ENCODE data around the gene CPAMD8.

CPAMD8 gene

GRCh38 chr19:16922592-16922934 lies 104.0 kb downstream of the CPAMD8 start:
- TF ChIP-seq Cebpa-rat (IDR thresholded peaks at IDR 0.05), result no peak
- no peak overlapping the region for H3K4me2 ChIP-seq

GRCh38 chr19:16921766-16922591 lies 104.6 kb downstream of the CPAMD8 start:
- TF ChIP-seq Cebpa-rat (IDR thresholded peaks at IDR 0.05), result no peak
- Histone ChIP-seq H4K20me1 (no peaks in the 10 kb centered on the region), H3K4me2 (no peak overlapping the region), H3K4me1 (no peaks in the 10 kb centered on the region), H3K4me3 (no peak overlapping the region), H3K9ac (no peak overlapping the region), H3K27me3 (no peaks in the 10 kb centered on the region), H3K36me3 (peaks cover 0 to 62% (median 0%) of the 10 kb centered on the region in 11 experiments; a peak in 9 of 22 replicates), H3K9me3 (replicated peaks in 1 of 11) (peaks cover 29 to 43% (median 32%) of the 10 kb centered on the region in 11 experiments), H3K27ac (no peak overlapping the region; a peak in 1 of 22 replicates)

More at GRCh38 chr19:16922592-16922934, 104.0 kb downstream of the CPAMD8 start:
- H3K4me3 ChIP-seq, result no peak overlapping the region
- no peak overlapping the region; a peak in 1 of 22 replicates for H3K27ac ChIP-seq
- no peaks in the 10 kb centered on the region for H3K4me1 ChIP-seq
- H3K36me3 ChIP-seq, result peaks cover 0 to 68% (median under 1%) of the 10 kb centered on the region in 11 experiments; a peak in 10 of 22 replicates
- peaks cover 34 to 49% (median 37%) of the 10 kb centered on the region in 11 experiments for H3K9me3 ChIP-seq (replicated peaks in 1 of 11)
- no peak overlapping the region for H3K9ac ChIP-seq
- no peaks in the 10 kb centered on the region for H3K27me3 ChIP-seq
- H4K20me1 ChIP-seq, result no peaks in the 10 kb centered on the region

GRCh38 chr19:16920816-16921529 lies 105.6 kb downstream of the CPAMD8 start:
- H3K9ac ChIP-seq, result no peak overlapping the region
- H3K36me3 ChIP-seq, result peaks cover 0 to 57% (median 0%) of the 10 kb centered on the region in 11 experiments; a peak in 9 of 22 replicates
- H4K20me1 ChIP-seq, result no peaks in the 10 kb centered on the region
- no peak for TF ChIP-seq Cebpa-rat (IDR thresholded peaks at IDR 0.05)
- peaks cover 0 to 1% (median 0%) of the 10 kb centered on the region in 10 experiments; a peak in 2 of 20 replicates for H3K4me1 ChIP-seq
- no peak overlapping the region for H3K4me2 ChIP-seq
- H3K27me3 ChIP-seq, result no peaks in the 10 kb centered on the region
- H3K4me3 ChIP-seq, result no peak overlapping the region
- H3K9me3 ChIP-seq (replicated peaks in 1 of 11), result peaks cover 18 to 33% (median 22%) of the 10 kb centered on the region in 11 experiments
- H3K27ac ChIP-seq, result no peak overlapping the region

GRCh38 chr19:16919496-16919895 lies 107.1 kb downstream of the CPAMD8 start:
- Histone ChIP-seq H3K9me3 (replicated peaks in 1 of 11) (peaks cover 17 to 29% (median 23%) of the 10 kb centered on the region in 11 experiments), H3K36me3 (peaks cover 0 to 55% (median 0%) of the 10 kb centered on the region in 11 experiments; a peak in 9 of 22 replicates), H3K27me3 (no peaks in the 10 kb centered on the region), H3K9ac (no peak overlapping the region), H3K4me2 (no peak overlapping the region), H3K4me1 (peaks cover 0 to 9% (median 0%) of the 10 kb centered on the region in 10 experiments; a peak in 4 of 20 replicates), H3K4me3 (no peak overlapping the region), H4K20me1 (no peaks in the 10 kb centered on the region), H3K27ac (no peak overlapping the region)
- TF ChIP-seq Cebpa-rat (IDR thresholded peaks at IDR 0.05), result no peak

GRCh38 chr19:16917401-16917800 lies 109.2 kb downstream of the CPAMD8 start:
- peaks cover 0 to 59% (median 15%) of the 10 kb centered on the region in 11 experiments; a peak in 18 of 22 replicates for H3K36me3 ChIP-seq
- H3K27ac ChIP-seq, result no peak overlapping the region
- H4K20me1 ChIP-seq, result no peaks in the 10 kb centered on the region
- no peak overlapping the region for H3K4me2 ChIP-seq
- H3K9me3 ChIP-seq (replicated peaks in 1 of 11), result peaks cover 38 to 49% (median 43%) of the 10 kb centered on the region in 11 experiments
- H3K4me3 ChIP-seq, result no peak overlapping the region
- H3K9ac ChIP-seq, result no peak overlapping the region
- peaks cover 0 to 9% (median 0%) of the 10 kb centered on the region in 10 experiments; a peak in 4 of 20 replicates for H3K4me1 ChIP-seq
- TF ChIP-seq Cebpa-rat (IDR thresholded peaks at IDR 0.05), result no peak
- H3K27me3 ChIP-seq, result no peaks in the 10 kb centered on the region

GRCh38 chr19:16915734-16916133 lies 110.9 kb downstream of the CPAMD8 start:
- H3K9me3 ChIP-seq (replicated peaks in 1 of 11), result peaks cover 55 to 66% (median 60%) of the 10 kb centered on the region in 11 experiments
- no peaks in the 10 kb centered on the region for H4K20me1 ChIP-seq
- no peak overlapping the region for H3K27ac ChIP-seq
- no peak overlapping the region for H3K9ac ChIP-seq
- peak overlapping the region in 3 of 11 experiments; percentile 0 to 36 (median 23); a peak in 4 of 22 replicates for H3K4me2 ChIP-seq
- H3K27me3 ChIP-seq, result no peaks in the 10 kb centered on the region
- peaks cover 0 to 49% (median 20%) of the 10 kb centered on the region in 11 experiments; a peak in 18 of 22 replicates for H3K36me3 ChIP-seq
- no peak for TF ChIP-seq Cebpa-rat (IDR thresholded peaks at IDR 0.05)
- H3K4me1 ChIP-seq, result peaks cover 0 to 9% (median 0%) of the 10 kb centered on the region in 10 experiments; a peak in 4 of 20 replicates
- no peak overlapping the region for H3K4me3 ChIP-seq

- Histone ChIP-seq H3K9ac (no peak overlapping the region), H3K9me3 (replicated peaks in 1 of 11) (peaks cover 58 to 69% (median 63%) of the 10 kb centered on the region in 11 experiments), H3K36me3 (peaks cover 0 to 52% (median 20%) of the 10 kb centered on the region in 11 experiments; a peak in 18 of 22 replicates), H3K27me3 (no peaks in the 10 kb centered on the region), H4K20me1 (no peaks in the 10 kb centered on the region), H3K4me3 (no peak overlapping the region), H3K27ac (no peak overlapping the region), H3K4me1 (peaks cover 0 to 9% (median 0%) of the 10 kb centered on the region in 10 experiments; a peak in 4 of 20 replicates), H3K4me2 (peak overlapping the region in 3 of 11 experiments; percentile 0 to 36 (median 23); a peak in 3 of 22 replicates)
- TF ChIP-seq Cebpa-rat (IDR thresholded peaks at IDR 0.05), result no peak
Observed at GRCh38 chr19:16915135-16915534, 111.5 kb downstream of the CPAMD8 start.

- H3K9ac ChIP-seq, result no peak overlapping the region
- H3K4me3 ChIP-seq, result no peak overlapping the region
- H4K20me1 ChIP-seq, result no peaks in the 10 kb centered on the region
- no peaks in the 10 kb centered on the region for H3K27me3 ChIP-seq
- H3K4me1 ChIP-seq, result peaks cover 0 to 9% (median 0%) of the 10 kb centered on the region in 10 experiments; a peak in 4 of 20 replicates
- H3K27ac ChIP-seq, result no peak overlapping the region
- no peak for TF ChIP-seq Cebpa-rat (IDR thresholded peaks at IDR 0.05)
- peaks cover 0 to 45% (median 20%) of the 10 kb centered on the region in 11 experiments; a peak in 18 of 22 replicates for H3K36me3 ChIP-seq
- H3K9me3 ChIP-seq (replicated peaks in 1 of 11), result peaks cover 53 to 62% (median 57%) of the 10 kb centered on the region in 11 experiments
- H3K4me2 ChIP-seq, result no peak overlapping the region
Observed at GRCh38 chr19:16914421-16914820, 112.2 kb downstream of the CPAMD8 start.

Data from BLaER1 treated with 17β-estradiol and CSF1 and Interleukin-3, amounts not matched to agents 10 nM and 100 nM (cell line).